Mesangial cell (primary cell): Measurements from ENCODE around the gene POMT2. TPM values are rescaled to one million over a fixed set of nuclear protein-coding genes. Genes with fewer than 3 reads are reported as not detected.

Experiments used
- total RNA-seq: library from RNA; depleted of rRNA; stranded (reverse); fragments of >200 nt; gene quantifications from 2 replicates; pipeline ENCODE4 v1.2.3, GENCODE V29; 2015

The POMT2 gene, protein sequence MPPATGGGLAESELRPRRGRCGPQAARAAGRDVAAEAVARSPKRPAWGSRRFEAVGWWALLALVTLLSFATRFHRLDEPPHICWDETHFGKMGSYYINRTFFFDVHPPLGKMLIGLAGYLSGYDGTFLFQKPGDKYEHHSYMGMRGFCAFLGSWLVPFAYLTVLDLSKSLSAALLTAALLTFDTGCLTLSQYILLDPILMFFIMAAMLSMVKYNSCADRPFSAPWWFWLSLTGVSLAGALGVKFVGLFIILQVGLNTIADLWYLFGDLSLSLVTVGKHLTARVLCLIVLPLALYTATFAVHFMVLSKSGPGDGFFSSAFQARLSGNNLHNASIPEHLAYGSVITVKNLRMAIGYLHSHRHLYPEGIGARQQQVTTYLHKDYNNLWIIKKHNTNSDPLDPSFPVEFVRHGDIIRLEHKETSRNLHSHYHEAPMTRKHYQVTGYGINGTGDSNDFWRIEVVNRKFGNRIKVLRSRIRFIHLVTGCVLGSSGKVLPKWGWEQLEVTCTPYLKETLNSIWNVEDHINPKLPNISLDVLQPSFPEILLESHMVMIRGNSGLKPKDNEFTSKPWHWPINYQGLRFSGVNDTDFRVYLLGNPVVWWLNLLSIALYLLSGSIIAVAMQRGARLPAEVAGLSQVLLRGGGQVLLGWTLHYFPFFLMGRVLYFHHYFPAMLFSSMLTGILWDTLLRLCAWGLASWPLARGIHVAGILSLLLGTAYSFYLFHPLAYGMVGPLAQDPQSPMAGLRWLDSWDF
- 13.7 and 15.3 TPM in 2 replicates for total RNA-seq

GRCh38 chr14:77320238-77320935 is at the start of gene POMT2:
POMT2 (minus strand) TSS chr14:77320883; CDS start chr14:77320681, 202 bp downstream.

DNA sequence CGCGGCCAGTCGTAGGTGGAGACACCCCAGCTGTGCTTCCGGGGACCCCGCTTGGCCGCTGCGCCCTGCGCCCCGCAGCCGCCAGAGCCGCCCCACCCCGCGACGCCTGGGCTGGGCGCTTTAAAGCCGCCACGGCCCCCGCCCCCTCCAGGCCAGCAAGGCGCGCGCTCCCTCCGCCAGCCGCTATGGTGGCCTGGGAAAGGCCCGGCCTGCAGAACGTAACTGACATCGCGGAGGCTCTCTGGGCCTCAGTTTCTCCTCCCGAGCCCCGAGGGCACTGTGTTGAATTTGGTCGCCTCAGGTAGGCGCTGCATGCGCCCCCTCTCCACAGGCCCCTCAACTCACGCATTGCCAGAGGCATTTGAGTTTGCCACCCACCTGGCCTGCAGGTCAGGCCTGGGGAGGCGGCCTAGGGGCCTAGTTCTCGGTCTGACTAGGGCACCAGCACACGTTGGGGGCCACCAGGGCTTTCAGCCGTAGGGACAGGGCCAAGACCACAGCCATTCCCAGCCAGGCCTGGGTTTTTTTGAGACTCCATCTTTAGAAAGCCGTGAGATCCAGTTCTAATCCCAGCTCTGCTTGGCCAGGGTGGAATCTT is 49.5 kb downstream of the POMT2 start, which contains the start of gene NGB:
Gene NGB (minus strand): TSS at position 94 of the 598 bp plus-strand sequence. CDS start 269 bp downstream, outside the sequence.

Other genes with a start within 250 kb of the POMT2 start
- gene CIPC, start 222.6 kb downstream of the POMT2 start, total RNA-seq: 8.5 and 10.9 TPM in 2 replicates
- gene ZDHHC22, start 179.1 kb downstream of the POMT2 start, total RNA-seq: not detected in 2 replicates
- gene TMEM63C, start 139.1 kb downstream of the POMT2 start, total RNA-seq: 1.8 TPM in 1 of 2 replicates, not detected in the other
- gene NGB, start 49.7 kb downstream of the POMT2 start, total RNA-seq: not detected in 2 replicates
- 28.2 and 46.3 TPM in 2 replicates for gene GSTZ1, start 153 bp upstream of the POMT2 start, total RNA-seq
- 7.1 and 8.8 TPM in 2 replicates for gene TMED8, start 56.2 kb upstream of the POMT2 start, total RNA-seq
- gene SAMD15, start 56.5 kb upstream of the POMT2 start, total RNA-seq: 0.51 and 2.0 TPM in 2 replicates
- gene NOXRED1, start 102.6 kb upstream of the POMT2 start, total RNA-seq: 0.25 TPM in 1 of 2 replicates, not detected in the other
- gene VIPAS39, start 136.7 kb upstream of the POMT2 start, total RNA-seq: 16.2 and 17.1 TPM in 2 replicates
- 63.1 and 149 TPM in 2 replicates for gene AHSA1, start 137.2 kb upstream of the POMT2 start, total RNA-seq
- gene ISM2, start 177.9 kb upstream of the POMT2 start, total RNA-seq: under 0.01 and 2.5 TPM in 2 replicates